Neural crest cell (in vitro differentiated cells): ENCODE results near the gene CDH12. TPM values are rescaled to one million over a fixed set of nuclear protein-coding genes. Genes with fewer than 3 reads are reported as not detected.

Experiments used
- DNase-seq: peaks from one replicate; pipeline ENCODE4 v3.0.0; 2021; ENCODE audit warnings: low read depth, mixed read lengths, low spot score
- H3K27ac Mint-ChIP-seq: one replicate; pipeline ENCODE4 v1.8.0; 2021; ENCODE audit warnings: mild to moderate bottlenecking, mixed read lengths; ENCODE audit not compliant: unreplicated experiment
- H3K27me3 Mint-ChIP-seq: 2 replicates; pipeline ENCODE4 v1.8.0; 2021; ENCODE audit warnings: low read depth, mild to moderate bottlenecking, mixed read lengths
- H3K36me3 Mint-ChIP-seq: 2 replicates; pipeline ENCODE4 v1.8.0; 2021; ENCODE audit warnings: low read depth, mild to moderate bottlenecking, mixed read lengths
- H3K4me1 Mint-ChIP-seq: 2 replicates; pipeline ENCODE4 v1.8.0; 2021; ENCODE audit warnings: mixed read lengths
- H3K4me3 Mint-ChIP-seq: one replicate; pipeline ENCODE4 v1.8.0; 2021; ENCODE audit warnings: mild to moderate bottlenecking, mixed read lengths
- H3K9me3 Mint-ChIP-seq: 2 replicates; pipeline ENCODE4 v1.8.0; 2021; ENCODE audit warnings: mixed read lengths
- CTCF ChIP-seq: fragments of 200-600 bp; sonication (generic); conservative IDR thresholded peaks from 2 replicates; pipeline ENCODE4 v1.5.0; 2021; ENCODE audit warnings: antibody characterized with exemption, mild to moderate bottlenecking
- total RNA-seq: library from RNA; stranded (reverse); gene quantifications from 2 replicates; pipeline ENCODE4 v1.2.1, GENCODE V29; 2021

The CDH12 gene
- total RNA-seq, 1 donor from 2014 or later: 0.07 TPM

GRCh38 chr5:21791304-21791703 lies 1061.8 kb downstream of the CDH12 start:
- no peaks in the 10 kb centered on the region for H3K27me3 Mint-ChIP-seq
- H3K4me3 Mint-ChIP-seq: no peak overlapping the region
- no peak overlapping the region for H3K27ac Mint-ChIP-seq
- DNase-seq: no peak
- H3K4me1 Mint-ChIP-seq: no peaks in the 10 kb centered on the region
- no peaks in the 10 kb centered on the region for H3K9me3 Mint-ChIP-seq
- H3K36me3 Mint-ChIP-seq: no peaks in the 10 kb centered on the region
- TF ChIP-seq CTCF: no peak

GRCh38 chr5:21784487-21784886 lies 1068.7 kb downstream of the CDH12 start:
- no peaks in the 10 kb centered on the region for H3K36me3 Mint-ChIP-seq
- H3K27ac Mint-ChIP-seq: no peak overlapping the region
- no peak for DNase-seq
- no peaks in the 10 kb centered on the region for H3K27me3 Mint-ChIP-seq
- no peaks in the 10 kb centered on the region for H3K4me1 Mint-ChIP-seq
- TF ChIP-seq CTCF: no peak
- H3K4me3 Mint-ChIP-seq: no peak overlapping the region
- no peaks in the 10 kb centered on the region for H3K9me3 Mint-ChIP-seq

GRCh38 chr5:21783074-21783679 lies 1070.0 kb downstream of the CDH12 start:
- Mint-ChIP-seq H3K27ac (no peak overlapping the region), H3K36me3 (no peaks in the 10 kb centered on the region), H3K27me3 (no peaks in the 10 kb centered on the region), H3K4me3 (no peak overlapping the region), H3K9me3 (no peaks in the 10 kb centered on the region), H3K4me1 (no peaks in the 10 kb centered on the region)
- DNase-seq: no peak
- no peak for TF ChIP-seq CTCF

- Mint-ChIP-seq H3K36me3 (no peaks in the 10 kb centered on the region), H3K27me3 (no peaks in the 10 kb centered on the region), H3K27ac (no peak overlapping the region), H3K4me3 (no peak overlapping the region), H3K9me3 (no peaks in the 10 kb centered on the region), H3K4me1 (no peaks in the 10 kb centered on the region)
- TF ChIP-seq CTCF: no peak
- DNase-seq: no peak
Observed at GRCh38 chr5:21776466-21776865, 1076.7 kb downstream of the CDH12 start.

- Mint-ChIP-seq H3K27me3 (no peaks in the 10 kb centered on the region), H3K36me3 (no peaks in the 10 kb centered on the region), H3K4me3 (no peak overlapping the region), H3K9me3 (peaks cover 2% of the 10 kb centered on the region), H3K4me1 (no peaks in the 10 kb centered on the region), H3K27ac (no peak overlapping the region)
- DNase-seq: no peak
- no peak for TF ChIP-seq CTCF
Observed at GRCh38 chr5:21774801-21775200, 1078.3 kb downstream of the CDH12 start.

GRCh38 chr5:21774281-21774680 lies 1078.9 kb downstream of the CDH12 start:
- no peaks in the 10 kb centered on the region for H3K36me3 Mint-ChIP-seq
- peaks cover 2% of the 10 kb centered on the region for H3K9me3 Mint-ChIP-seq
- H3K4me1 Mint-ChIP-seq: no peaks in the 10 kb centered on the region
- no peak for TF ChIP-seq CTCF
- DNase-seq: no peak
- H3K27ac Mint-ChIP-seq: no peak overlapping the region
- no peak overlapping the region for H3K4me3 Mint-ChIP-seq
- no peaks in the 10 kb centered on the region for H3K27me3 Mint-ChIP-seq
